ENCODE results near the gene ZSWIM5.
"Not testable (repeated sequence)": the region's sequence is repeated elsewhere in the genome, so short reads cannot be mapped to it uniquely, and the experiment has no call there.

The ZSWIM5 gene

DNA sequence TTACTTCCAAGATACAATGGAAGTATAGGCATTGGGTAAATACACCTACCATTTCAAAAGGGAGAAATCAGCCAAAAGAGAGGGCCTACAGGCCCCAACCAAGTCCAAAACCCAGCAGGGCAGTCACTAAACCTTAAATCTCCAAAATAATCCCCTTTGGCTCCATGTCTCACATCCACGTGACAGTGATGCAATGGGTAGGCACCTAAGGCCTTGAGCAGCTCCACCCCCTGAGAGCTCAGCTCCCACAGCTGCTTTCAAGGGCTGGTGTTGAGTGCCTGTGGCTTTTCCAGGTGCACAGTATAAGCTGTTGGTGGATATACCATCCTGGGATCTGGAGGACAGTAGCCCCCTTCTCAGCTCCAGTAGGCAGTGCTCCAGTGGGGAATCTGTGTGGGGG, 121.8 kb downstream of the ZSWIM5 start:
- DNase-seq: no peak

GRCh38 chr1:45079533-45079932, 126.9 kb downstream of the ZSWIM5 start:
- no peak for DNase-seq

- not testable (repeated sequence) for DNase-seq
Observed at GRCh38 chr1:45076959-45077358, 129.4 kb downstream of the ZSWIM5 start.

DNA sequence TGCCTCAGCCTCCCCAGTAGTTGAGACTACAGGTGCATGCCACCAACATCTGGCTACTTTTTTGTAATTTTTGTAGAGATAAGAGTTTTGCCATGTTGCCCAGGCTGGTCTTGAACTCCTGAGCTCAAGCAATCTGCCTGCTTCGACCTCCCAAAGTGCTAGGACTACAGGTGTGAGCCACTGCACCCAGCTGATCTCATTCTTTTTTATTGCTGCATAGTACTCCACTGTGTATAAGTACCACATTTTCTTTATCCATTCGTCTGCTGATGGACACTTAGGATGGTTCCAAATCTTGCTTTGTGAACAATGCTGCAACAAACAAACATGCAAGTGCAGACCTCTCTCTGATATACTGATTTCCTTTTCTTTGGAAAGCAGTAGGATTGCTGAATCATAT, 134.8 kb downstream of the ZSWIM5 start:
- DNase-seq: no peak

DNA sequence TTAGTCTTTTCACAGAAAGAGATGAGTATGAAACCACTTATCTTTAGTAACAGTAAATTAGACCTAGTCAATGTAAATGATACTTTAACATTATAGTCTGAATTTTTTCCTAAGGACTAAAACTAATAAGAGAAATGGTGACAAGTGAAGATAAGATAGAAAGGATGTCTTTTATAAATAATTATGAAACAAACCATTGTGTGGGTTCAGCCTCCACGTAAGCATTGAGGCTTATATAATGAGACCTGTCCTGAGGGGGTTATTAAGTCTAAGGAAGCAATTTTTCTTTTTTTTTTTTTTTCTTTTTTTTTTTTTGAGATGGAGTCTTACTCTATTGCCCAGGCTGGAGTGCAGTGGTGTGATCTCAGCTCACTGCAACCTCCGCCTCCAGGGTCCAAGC, 138.6 kb downstream of the ZSWIM5 start:
- DNase-seq: no peak

GRCh38 chr1:45065083-45065482, 141.3 kb downstream of the ZSWIM5 start:
- DNase-seq: no peak

- not testable (repeated sequence) for DNase-seq
Observed at GRCh38 chr1:45062463-45062862, 143.9 kb downstream of the ZSWIM5 start.

GRCh38 chr1:45059829-45060228, 146.6 kb downstream of the ZSWIM5 start:
- DNase-seq: no peak

GRCh38 chr1:45057542-45057941, 148.9 kb downstream of the ZSWIM5 start:
- no peak for DNase-seq

- DNase-seq: no peak
Observed at GRCh38 chr1:45051005-45051772, 155.2 kb downstream of the ZSWIM5 start.

- DNase-seq: no peak
Observed at GRCh38 chr1:45047032-45047431, 159.4 kb downstream of the ZSWIM5 start.

DNA sequence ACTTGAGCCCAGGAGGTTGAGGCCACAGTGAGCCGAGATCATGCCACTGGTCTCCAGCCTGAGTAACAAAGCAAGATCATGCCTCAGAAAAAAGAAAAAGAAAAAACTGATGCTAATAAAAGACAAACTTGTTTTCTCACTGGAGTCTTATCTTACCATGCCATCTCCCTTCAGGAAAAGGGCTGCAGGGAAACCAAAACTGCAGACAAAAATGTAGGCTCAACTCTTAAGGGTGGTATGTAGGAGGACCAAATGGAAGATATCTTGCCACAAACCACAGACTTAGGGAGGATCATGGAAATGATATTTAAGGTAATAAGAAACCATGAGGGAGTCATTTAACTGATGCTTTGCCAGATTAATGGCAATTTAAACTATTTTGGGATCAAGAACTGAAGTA, 161.5 kb downstream of the ZSWIM5 start:
- no peak for DNase-seq

GRCh38 chr1:45043094-45043493, 163.3 kb downstream of the ZSWIM5 start:
- no peak for DNase-seq

DNA sequence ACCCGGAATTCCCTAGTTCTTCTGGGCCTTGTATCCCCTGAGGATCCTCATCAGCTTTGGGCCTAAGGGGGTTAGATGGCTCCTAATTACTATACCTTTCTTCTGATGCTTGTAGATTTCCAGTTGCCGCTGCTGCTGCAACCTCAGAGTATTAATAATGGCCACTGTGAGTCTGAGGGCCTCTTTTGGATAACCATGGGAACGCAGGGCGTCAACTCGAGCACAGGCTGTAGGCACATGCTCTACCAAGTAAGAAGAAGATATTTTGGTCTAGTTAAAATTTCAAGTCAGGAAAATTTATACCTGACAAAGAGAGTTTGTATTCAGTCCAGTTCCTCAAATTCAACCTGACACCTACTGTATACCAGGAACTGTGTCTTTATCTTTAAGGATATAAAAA, 166.1 kb downstream of the ZSWIM5 start:
- DNase-seq: no peak

DNA sequence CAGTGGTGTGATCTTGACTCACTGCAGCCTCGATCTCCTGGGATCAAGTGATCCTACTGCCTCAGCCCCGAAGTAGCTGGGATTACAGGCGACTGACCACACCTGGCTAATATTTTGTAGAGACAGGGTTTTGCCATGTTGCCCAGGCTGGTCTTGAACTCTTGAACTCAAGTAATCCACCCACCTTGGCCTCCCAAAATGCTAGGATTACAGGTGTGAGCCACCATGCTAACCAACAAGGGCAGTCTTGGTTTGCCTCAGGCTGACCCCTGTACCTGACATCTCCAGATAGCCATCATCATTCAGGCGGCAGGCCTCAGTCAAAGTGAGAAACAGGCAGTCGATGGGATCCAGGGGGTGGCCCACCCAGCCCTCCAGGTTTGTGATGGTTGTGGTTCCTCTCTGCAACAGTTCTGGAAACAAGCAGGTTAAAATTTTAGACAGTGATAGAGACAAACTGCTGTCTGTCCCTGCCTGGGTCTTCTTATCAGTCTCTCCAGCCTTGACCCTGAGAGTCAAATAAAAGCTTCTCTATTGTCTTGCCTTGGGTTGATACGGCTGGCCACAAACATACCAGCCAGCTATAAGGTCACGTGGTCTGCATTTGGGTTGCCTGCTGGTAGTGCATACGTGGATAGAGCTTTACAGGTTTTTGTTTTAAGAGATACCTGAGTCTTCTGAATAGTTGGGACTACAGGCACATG, 167.6 kb downstream of the ZSWIM5 start:
- DNase-seq: no peak

GRCh38 chr1:45038240-45038639, 168.2 kb downstream of the ZSWIM5 start:
- DNase-seq: no peak

- no peak for DNase-seq
Observed at GRCh38 chr1:45037456-45037855, 168.9 kb downstream of the ZSWIM5 start.

DNA sequence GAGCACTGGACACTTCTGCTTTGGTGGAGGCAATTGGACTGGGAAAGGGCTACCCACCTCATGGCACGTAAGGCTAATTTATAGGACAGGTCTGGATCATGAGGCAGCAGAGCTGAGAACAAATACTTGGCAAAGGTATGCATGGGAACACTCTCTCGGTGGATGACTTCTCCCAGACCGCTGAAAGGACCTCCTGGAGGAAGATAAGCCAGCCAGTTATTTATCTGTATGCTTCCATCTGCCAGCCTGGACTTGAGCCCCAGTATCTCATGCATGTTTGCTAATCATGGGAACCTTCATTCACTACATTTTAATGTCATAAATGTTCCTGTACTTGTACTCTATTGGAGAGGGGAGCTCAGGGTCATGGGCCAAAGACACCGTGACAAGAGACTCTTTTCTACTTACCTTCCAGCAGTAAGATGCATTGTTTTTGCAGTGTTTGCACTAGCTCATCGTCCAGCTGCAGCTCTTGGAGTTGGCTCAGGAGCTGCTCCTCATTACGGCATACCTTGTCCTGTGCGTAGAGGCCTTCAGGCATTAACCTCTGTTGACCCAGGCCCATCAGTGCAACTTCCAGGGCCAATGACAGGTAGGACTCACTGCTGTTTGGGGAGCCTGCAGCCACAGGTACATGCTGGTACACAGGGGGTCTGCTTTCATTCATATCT, 170.6 kb downstream of the ZSWIM5 start:
- DNase-seq: no peak

GRCh38 chr1:45033356-45033755, 173.0 kb downstream of the ZSWIM5 start:
- no peak for DNase-seq

DNA sequence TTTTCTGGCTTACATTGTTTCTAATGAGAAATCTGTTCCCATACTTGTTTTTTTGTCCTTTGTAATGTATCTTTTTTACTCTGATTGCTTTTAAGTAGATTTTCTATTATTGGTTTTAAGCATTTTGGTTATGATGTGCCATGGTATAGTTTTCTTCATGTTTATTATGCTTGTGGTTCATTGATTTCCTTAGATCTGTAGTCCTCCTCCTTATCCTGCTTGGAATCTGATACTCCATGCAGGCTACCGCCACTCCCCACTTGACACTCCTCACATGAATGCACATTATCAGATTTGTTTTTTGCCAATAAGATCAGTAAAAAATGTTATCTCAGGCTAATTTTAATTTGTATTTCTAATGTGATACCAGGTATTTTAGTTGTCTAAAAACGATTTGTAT, 173.6 kb downstream of the ZSWIM5 start:
- no peak for DNase-seq

GRCh38 chr1:45026446-45026845, 180.0 kb downstream of the ZSWIM5 start:
- DNase-seq: no peak

- DNase-seq: no peak
Observed at GRCh38 chr1:45023663-45024062, 182.7 kb downstream of the ZSWIM5 start.

DNA sequence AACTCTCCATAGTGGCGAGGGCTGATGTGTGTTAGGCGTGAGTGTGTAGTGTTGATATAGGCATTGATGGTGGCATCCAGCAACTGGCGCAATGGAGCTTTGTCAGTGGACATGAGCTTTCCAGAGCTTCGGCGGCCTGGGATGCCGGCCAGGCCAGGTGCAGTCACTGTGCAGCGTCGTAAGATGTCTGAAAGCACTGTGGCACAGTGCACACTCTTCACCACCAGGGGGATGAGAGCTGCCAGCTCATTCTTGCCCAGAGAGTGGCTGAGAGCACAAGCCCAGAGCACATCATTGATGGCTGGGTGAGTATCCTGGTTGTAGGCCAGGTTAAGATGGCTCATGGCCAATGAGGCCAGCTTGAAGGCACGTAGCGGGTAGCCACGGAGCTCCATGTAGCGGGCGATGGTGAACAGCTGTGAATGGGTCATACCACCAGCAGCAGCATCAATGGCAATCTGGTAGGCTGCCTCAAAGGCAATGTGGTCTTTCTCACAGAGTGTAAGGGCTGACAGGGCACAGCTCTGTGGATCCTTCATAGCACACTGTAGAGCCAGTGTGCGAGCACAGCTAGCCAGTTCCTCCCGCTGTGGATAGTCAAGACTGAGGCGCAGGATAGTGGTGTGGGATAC, 187.7 kb downstream of the ZSWIM5 start:
- DNase-seq: no peak

DNA sequence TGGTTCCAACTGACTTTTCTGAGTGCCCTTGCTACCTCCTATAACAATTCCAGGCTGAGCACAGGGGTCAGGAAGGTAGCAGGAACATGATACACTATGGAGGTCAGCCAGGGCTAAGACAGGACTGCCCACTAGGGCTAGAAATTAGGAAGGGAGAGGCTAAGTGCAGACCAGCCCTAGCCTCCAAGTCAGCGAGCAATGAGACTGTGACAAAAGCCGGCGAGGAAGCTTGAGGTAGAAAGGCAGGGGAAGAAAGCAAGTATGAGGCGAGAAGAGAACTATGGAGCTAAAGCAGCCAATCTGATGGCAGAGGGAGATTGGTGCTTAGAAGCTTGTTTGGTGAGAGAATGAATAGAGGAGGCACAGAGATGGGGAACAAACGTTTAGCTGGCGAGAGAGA, 189.6 kb downstream of the ZSWIM5 start:
- DNase-seq: no peak
